ENCODE results near the gene GOT1. TPM values are rescaled to one million over a fixed set of nuclear protein-coding genes. Genes with fewer than 3 reads are reported as not detected.

GOT1 gene
- total RNA-seq, 1 donor from 2014 or later = 26.9 TPM

DNA sequence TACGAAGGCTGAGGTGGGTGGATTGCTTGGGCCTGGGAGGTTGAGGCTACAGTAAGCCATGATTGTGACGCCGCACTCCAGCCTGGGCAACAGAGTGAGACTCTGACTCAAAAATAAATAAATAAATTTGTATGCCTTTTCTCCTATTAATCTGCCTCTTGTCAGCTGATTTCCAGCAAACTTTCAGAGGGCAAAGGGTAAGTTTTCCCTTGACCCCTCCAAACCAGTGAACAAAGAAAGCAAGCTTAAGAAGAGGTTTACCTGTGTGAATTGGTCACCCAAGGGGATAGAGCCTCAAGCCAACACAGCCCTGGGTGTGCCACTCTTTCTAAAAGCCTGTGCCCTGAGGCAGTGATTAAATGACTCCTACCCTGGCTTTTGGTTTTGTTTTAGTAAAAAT lies 30.8 kb downstream of the GOT1 start:
- no peaks in the 10 kb centered on the region for H3K27me3 Mint-ChIP-seq
- no peaks in the 10 kb centered on the region for H3K9me3 Mint-ChIP-seq (ENCODE audit: low read depth)
- H3K4me1 Mint-ChIP-seq (ENCODE audit: low read depth) = peaks cover 9% of the 10 kb centered on the region
- DNase-seq (ENCODE audit: low spot score, unreplicated experiment) = no peak
- H3K4me3 Mint-ChIP-seq (ENCODE audit: low read depth) = no peak overlapping the region
- no peak overlapping the region for H3K27ac Mint-ChIP-seq
- TF ChIP-seq, protein P1, sequence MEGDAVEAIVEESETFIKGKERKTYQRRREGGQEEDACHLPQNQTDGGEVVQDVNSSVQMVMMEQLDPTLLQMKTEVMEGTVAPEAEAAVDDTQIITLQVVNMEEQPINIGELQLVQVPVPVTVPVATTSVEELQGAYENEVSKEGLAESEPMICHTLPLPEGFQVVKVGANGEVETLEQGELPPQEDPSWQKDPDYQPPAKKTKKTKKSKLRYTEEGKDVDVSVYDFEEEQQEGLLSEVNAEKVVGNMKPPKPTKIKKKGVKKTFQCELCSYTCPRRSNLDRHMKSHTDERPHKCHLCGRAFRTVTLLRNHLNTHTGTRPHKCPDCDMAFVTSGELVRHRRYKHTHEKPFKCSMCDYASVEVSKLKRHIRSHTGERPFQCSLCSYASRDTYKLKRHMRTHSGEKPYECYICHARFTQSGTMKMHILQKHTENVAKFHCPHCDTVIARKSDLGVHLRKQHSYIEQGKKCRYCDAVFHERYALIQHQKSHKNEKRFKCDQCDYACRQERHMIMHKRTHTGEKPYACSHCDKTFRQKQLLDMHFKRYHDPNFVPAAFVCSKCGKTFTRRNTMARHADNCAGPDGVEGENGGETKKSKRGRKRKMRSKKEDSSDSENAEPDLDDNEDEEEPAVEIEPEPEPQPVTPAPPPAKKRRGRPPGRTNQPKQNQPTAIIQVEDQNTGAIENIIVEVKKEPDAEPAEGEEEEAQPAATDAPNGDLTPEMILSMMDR (IDR thresholded peaks at IDR 0.05; ENCODE audit: unreplicated experiment) = no peak
- peaks cover 14% of the 10 kb centered on the region for H3K36me3 Mint-ChIP-seq (ENCODE audit: insufficient read depth)

- Mint-ChIP-seq H3K27ac (no peak overlapping the region), H3K9me3 (ENCODE audit: low read depth) (no peaks in the 10 kb centered on the region), H3K4me3 (ENCODE audit: low read depth) (no peak overlapping the region), H3K27me3 (peaks cover 9% of the 10 kb centered on the region), H3K36me3 (ENCODE audit: insufficient read depth) (peaks cover 12% of the 10 kb centered on the region), H3K4me1 (ENCODE audit: low read depth) (peaks cover 9% of the 10 kb centered on the region)
- DNase-seq (ENCODE audit: low spot score, unreplicated experiment) = no peak
- TF ChIP-seq, protein P1 (IDR thresholded peaks at IDR 0.05; ENCODE audit: unreplicated experiment) = no peak
Measured at GRCh38 chr10:99396471-99396870, 34.0 kb downstream of the GOT1 start.

DNA sequence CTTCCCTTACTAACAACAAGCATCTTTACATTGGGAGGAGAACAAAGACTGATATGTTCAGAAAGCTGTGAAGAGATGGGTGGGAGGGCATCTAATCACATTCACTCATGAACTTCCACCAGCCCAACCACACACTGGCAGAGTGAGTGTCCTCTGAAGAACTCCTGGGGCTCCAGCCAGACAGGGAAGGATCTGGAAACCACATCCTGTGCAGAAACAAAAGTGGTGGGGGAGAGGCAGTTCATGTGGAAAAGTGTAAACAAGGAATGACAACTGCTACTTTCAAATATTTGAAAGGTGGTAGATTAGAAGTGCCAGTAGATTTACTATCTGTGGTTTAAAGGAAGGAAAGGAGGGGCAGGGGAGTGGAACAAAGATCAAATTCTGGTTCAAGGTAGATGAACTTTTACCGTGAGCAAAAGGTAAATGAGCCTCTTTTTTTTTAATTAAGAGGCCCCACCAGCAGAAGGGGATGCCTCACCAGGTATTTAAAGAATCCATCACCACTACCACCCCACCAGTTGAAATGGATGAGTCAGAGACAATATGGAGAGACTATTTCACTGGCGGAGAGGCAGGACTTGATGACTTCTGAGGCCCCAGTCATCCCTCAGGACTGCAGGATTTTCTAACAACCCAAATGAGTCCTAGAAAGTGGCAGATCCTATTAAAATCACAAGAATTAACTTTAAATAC lies 34.5 kb downstream of the GOT1 start:
- no peaks in the 10 kb centered on the region for H3K9me3 Mint-ChIP-seq (ENCODE audit: low read depth)
- H3K4me1 Mint-ChIP-seq (ENCODE audit: low read depth) = peaks cover 9% of the 10 kb centered on the region
- H3K27me3 Mint-ChIP-seq = peaks cover 9% of the 10 kb centered on the region

GRCh38 chr10:99394761-99395386 lies 35.5 kb downstream of the GOT1 start:
- peaks cover 9% of the 10 kb centered on the region for H3K27me3 Mint-ChIP-seq
- no peak overlapping the region for H3K4me3 Mint-ChIP-seq (ENCODE audit: low read depth)
- peaks cover 9% of the 10 kb centered on the region for H3K4me1 Mint-ChIP-seq (ENCODE audit: low read depth)
- no peak for DNase-seq (ENCODE audit: low spot score, unreplicated experiment)
- TF ChIP-seq, protein P1 (IDR thresholded peaks at IDR 0.05; ENCODE audit: unreplicated experiment) = no peak
- no peak overlapping the region for H3K27ac Mint-ChIP-seq
- H3K9me3 Mint-ChIP-seq (ENCODE audit: low read depth) = no peaks in the 10 kb centered on the region
- peaks cover 10% of the 10 kb centered on the region for H3K36me3 Mint-ChIP-seq (ENCODE audit: insufficient read depth)

More for the DNA sequence above, 34.5 kb downstream of the GOT1 start:
- H3K27ac Mint-ChIP-seq = no peak overlapping the region
- TF ChIP-seq, protein P1 (IDR thresholded peaks at IDR 0.05; ENCODE audit: unreplicated experiment) = no peak
- H3K36me3 Mint-ChIP-seq (ENCODE audit: insufficient read depth) = peaks cover 10% of the 10 kb centered on the region
- H3K4me3 Mint-ChIP-seq (ENCODE audit: low read depth) = no peak overlapping the region
- DNase-seq (ENCODE audit: low spot score, unreplicated experiment) = no peak

- Mint-ChIP-seq H3K9me3 (ENCODE audit: low read depth) (no peaks in the 10 kb centered on the region), H3K27ac (no peak overlapping the region), H3K4me3 (ENCODE audit: low read depth) (no peak overlapping the region), H3K4me1 (ENCODE audit: low read depth) (peaks cover 9% of the 10 kb centered on the region), H3K36me3 (ENCODE audit: insufficient read depth) (peaks cover 10% of the 10 kb centered on the region), H3K27me3 (peaks cover 9% of the 10 kb centered on the region)
- TF ChIP-seq, protein P1 (IDR thresholded peaks at IDR 0.05; ENCODE audit: unreplicated experiment) = no peak
- no peak for DNase-seq (ENCODE audit: low spot score, unreplicated experiment)
Measured at GRCh38 chr10:99394256-99394655, 36.2 kb downstream of the GOT1 start.

All from progenitor cell of endocrine pancreas (in vitro differentiated cells).